NB4 (cell line): ENCODE data around the gene METTL23.

Source experiments
- CTCF ChIP-seq: IDR thresholded peaks from one replicate; pipeline ENCODE4 v1.5.1; 2012; ENCODE audit warnings: low read depth, low read length
- MAX ChIP-seq: IDR thresholded peaks from 2 replicates; pipeline ENCODE4 v1.6.1; 2011; ENCODE audit warnings: low read depth, low read length
- POLR2A ChIP-seq: IDR thresholded peaks from 2 replicates; pipeline ENCODE4 v1.6.1; 2011; ENCODE audit warnings: mild to moderate bottlenecking; ENCODE audit not compliant: insufficient read length; ENCODE audit errors: extremely low read depth

DNA sequence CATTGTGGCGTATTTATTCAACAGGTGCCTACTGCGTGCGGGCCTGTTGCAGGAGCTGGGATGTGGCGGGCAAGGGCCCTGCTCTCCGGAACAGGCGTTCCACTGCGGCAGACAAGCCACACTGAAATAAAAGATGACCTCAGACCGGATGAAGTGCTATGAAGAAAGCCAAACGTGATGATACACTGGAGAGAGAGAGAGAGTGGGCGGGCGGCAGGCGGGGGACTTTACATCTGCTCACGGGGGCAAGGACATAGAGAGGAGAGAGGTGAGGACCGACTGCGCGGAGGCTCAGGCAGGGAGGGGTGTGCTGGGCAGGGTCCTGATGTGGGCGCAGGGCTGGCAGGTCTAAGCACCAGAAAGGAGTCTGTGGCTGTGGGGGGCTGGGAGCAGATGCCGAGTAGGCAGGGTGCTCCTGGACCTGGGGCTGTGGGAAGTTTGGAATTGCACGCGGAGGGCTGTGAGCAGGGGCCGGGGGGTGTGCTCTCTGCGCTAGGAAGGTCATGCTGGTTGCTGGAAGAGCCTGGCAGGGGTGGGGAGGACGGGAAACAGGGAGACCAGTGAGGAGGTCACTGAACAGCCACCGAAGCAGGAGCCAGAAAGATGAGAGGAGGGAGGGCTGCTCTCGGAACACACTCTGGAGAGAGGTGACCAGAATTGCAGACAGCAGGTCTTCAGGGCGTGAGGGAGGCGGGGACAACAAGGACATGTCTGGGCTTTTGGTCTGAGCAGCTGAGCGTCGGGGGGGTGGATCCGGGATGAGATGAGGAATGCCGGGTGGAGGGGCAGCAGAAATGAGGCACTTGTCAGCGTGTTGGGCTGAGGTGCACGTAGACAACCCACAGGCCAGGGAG lies 25.8 kb upstream of the METTL23 start:
- TF ChIP-seq POLR2A (no peak), MAX (no peak), CTCF (no peak)
